Astrocyte (in vitro differentiated cells and primary cell): ENCODE data around the gene PSMD5. TPM values are rescaled to one million over a fixed set of nuclear protein-coding genes. Genes with fewer than 3 reads are reported as not detected.

ENCODE experiments used
- DNase-seq: peaks from one replicate; pipeline ENCODE4 v3.0.0-alpha.2; 2010; ENCODE audit warnings: low read depth
- FAIRE-seq: peaks from 2 replicates; lab custom pipeline; 2011; peaks lifted over from hg19 to GRCh38; lab: Jason Lieb, UNC
- H2AFZ ChIP-seq: 2 replicates; pipeline ENCODE4 v1.6.0; 2012; ENCODE audit warnings: low read depth, low read length, inconsistent platforms
- H3K27ac ChIP-seq: 2 replicates; pipeline ENCODE4 v1.5.1; 2011; ENCODE audit warnings: low read depth, low read length, inconsistent platforms
- H3K27me3 ChIP-seq: 2 replicates; pipeline ENCODE4 v1.6.0; 2011; ENCODE audit warnings: low read length, inconsistent platforms; ENCODE audit not compliant: insufficient read depth
- H3K36me3 ChIP-seq: 2 replicates; pipeline ENCODE4 v1.5.1; 2011; ENCODE audit warnings: low read length, inconsistent platforms; ENCODE audit not compliant: insufficient read depth
- H3K4me1 ChIP-seq: 2 replicates; pipeline ENCODE4 v1.5.1; 2011; ENCODE audit warnings: low read length, inconsistent platforms; ENCODE audit not compliant: insufficient read depth
- H3K4me2 ChIP-seq: 2 replicates; pipeline ENCODE4 v1.6.0; 2012; ENCODE audit warnings: low read length, inconsistent platforms
- H3K4me3 ChIP-seq: 2 replicates; pipeline ENCODE4 v1.5.1; 2011; ENCODE audit warnings: low read depth, mild to moderate bottlenecking, low read length, inconsistent platforms; ENCODE audit not compliant: insufficient read depth
- H3K79me2 ChIP-seq: 2 replicates; pipeline ENCODE4 v1.6.0; 2012; ENCODE audit warnings: mild to moderate bottlenecking, low read length, inconsistent platforms; ENCODE audit not compliant: insufficient read depth
- H3K9ac ChIP-seq: 2 replicates; pipeline ENCODE4 v1.6.0; 2012; ENCODE audit warnings: mild to moderate bottlenecking, low read length, inconsistent platforms
- H3K9me3 ChIP-seq: 2 replicates; pipeline ENCODE4 v1.5.1; 2012; ENCODE audit warnings: low read depth, mild to moderate bottlenecking, low read length, inconsistent platforms; ENCODE audit not compliant: insufficient read depth
- H4K20me1 ChIP-seq: 2 replicates; pipeline ENCODE4 v1.6.0; 2012; ENCODE audit warnings: low read length, inconsistent platforms; ENCODE audit not compliant: insufficient read depth
- H3K27ac Mint-ChIP-seq: one replicate; pipeline ENCODE4 v1.8.0; 2021; ENCODE audit warnings: mild to moderate bottlenecking, mixed read lengths; ENCODE audit not compliant: unreplicated experiment
- H3K27me3 Mint-ChIP-seq: one replicate; pipeline ENCODE4 v1.8.0; 2021; ENCODE audit warnings: low read depth, mixed read lengths; ENCODE audit not compliant: unreplicated experiment
- H3K36me3 Mint-ChIP-seq: one replicate; pipeline ENCODE4 v1.8.0; 2021; ENCODE audit warnings: low read depth, mixed read lengths; ENCODE audit not compliant: unreplicated experiment
- H3K4me1 Mint-ChIP-seq: one replicate; pipeline ENCODE4 v1.8.0; 2021; ENCODE audit warnings: low read depth, mixed read lengths; ENCODE audit not compliant: unreplicated experiment
- H3K4me3 Mint-ChIP-seq: one replicate; pipeline ENCODE4 v1.8.0; 2021; ENCODE audit warnings: mild to moderate bottlenecking, moderate library complexity, mixed read lengths; ENCODE audit not compliant: unreplicated experiment
- H3K9me3 Mint-ChIP-seq: one replicate; pipeline ENCODE4 v1.8.0; 2021; ENCODE audit warnings: mild to moderate bottlenecking, mixed read lengths; ENCODE audit not compliant: unreplicated experiment
- CTCF ChIP-seq: IDR thresholded peaks from 2 replicates; pipeline ENCODE4 v1.5.1; 2011; ENCODE audit warnings: low read depth, mild to moderate bottlenecking, inconsistent platforms, low read length, moderate library complexity; ENCODE audit not compliant: insufficient read depth
- EZH2 ChIP-seq: IDR thresholded peaks from 2 replicates; pipeline ENCODE4 v1.6.1; 2012; ENCODE audit warnings: mild to moderate bottlenecking, low read length, inconsistent platforms; ENCODE audit not compliant: insufficient read depth
- total RNA-seq: library from RNA; stranded (reverse); gene quantifications from 2 replicates; pipeline ENCODE4 v1.2.1, GENCODE V29; 2021

The PSMD5 gene
- total RNA-seq, 1 donor from 2014 or later: 66.2 TPM

GRCh38 chr9:120855827-120856670 is 13.3 kb upstream of the PSMD5 start:
- H3K27me3 Mint-ChIP-seq: no peaks in the 10 kb centered on the region
- H3K27ac Mint-ChIP-seq: no peak overlapping the region
- FAIRE-seq (no peak), DNase-seq (no peak)
- Histone ChIP-seq H3K4me1 (peaks cover 7% of the 10 kb centered on the region), H4K20me1 (no peaks in the 10 kb centered on the region), H3K4me3 (no peak overlapping the region), H3K36me3 (peaks cover 16% of the 10 kb centered on the region), H3K4me2 (no peak overlapping the region), H3K9ac (no peak overlapping the region), H3K27ac (no peak overlapping the region), H2AFZ (no peak overlapping the region), H3K79me2 (no peaks in the 10 kb centered on the region), H3K9me3 (no peaks in the 10 kb centered on the region), H3K27me3 (no peaks in the 10 kb centered on the region)
- H3K4me1 Mint-ChIP-seq: peaks cover 19% of the 10 kb centered on the region
- peaks cover 12% of the 10 kb centered on the region for H3K36me3 Mint-ChIP-seq
- TF ChIP-seq CTCF: no peak
- no peak for TF ChIP-seq EZH2
- no peak overlapping the region for H3K4me3 Mint-ChIP-seq
- H3K9me3 Mint-ChIP-seq: no peaks in the 10 kb centered on the region

DNA sequence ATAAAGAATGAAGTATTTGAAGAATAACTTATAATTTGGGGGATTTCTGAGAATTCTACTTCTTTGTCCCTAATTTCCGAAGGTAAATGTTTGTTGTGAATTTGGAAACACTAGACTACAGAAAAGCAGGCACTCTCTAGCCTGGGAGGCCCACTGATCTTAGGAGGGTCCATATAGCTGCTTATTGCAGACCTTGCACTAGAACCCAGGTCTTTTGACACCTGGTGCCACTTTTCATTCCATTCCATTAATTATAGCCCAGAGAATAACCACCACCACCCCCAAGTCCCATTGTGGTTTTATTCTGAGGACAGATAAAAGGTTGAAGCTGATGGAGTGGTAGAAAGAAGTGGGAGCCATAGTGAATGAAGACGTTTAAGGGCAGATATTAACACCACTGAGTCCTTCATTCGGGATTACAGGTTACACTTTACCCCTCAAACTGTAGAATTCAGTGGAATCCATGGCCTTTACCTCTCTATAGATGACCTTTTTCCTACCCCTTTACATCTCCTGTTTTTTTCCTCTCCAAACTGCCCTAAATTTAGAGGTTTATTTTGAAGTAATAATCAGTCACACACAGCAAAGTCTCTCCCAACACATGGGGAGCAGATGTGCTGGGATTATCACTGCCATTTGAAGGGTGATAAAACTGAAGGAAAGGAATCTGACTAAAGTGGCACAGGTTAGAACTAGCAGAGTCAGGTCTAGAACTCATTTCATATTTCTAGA is 12.0 kb upstream of the PSMD5 start:
- no peak for DNase-seq
- no peak overlapping the region for H2AFZ ChIP-seq
- H3K9me3 ChIP-seq: no peaks in the 10 kb centered on the region
- no peak overlapping the region for H3K27ac ChIP-seq
- no peaks in the 10 kb centered on the region for H4K20me1 ChIP-seq
- Mint-ChIP-seq H3K27ac (no peak overlapping the region), H3K9me3 (no peaks in the 10 kb centered on the region), H3K36me3 (peaks cover 9% of the 10 kb centered on the region), H3K27me3 (no peaks in the 10 kb centered on the region), H3K4me1 (peaks cover 19% of the 10 kb centered on the region), H3K4me3 (no peak overlapping the region)
- H3K36me3 ChIP-seq: peaks cover 8% of the 10 kb centered on the region
- H3K9ac ChIP-seq: no peak overlapping the region
- TF ChIP-seq EZH2 (no peak), CTCF (no peak)
- no peak for FAIRE-seq
- no peaks in the 10 kb centered on the region for H3K79me2 ChIP-seq
- no peak overlapping the region for H3K4me2 ChIP-seq
- peaks cover 7% of the 10 kb centered on the region for H3K4me1 ChIP-seq
- no peaks in the 10 kb centered on the region for H3K27me3 ChIP-seq
- no peak overlapping the region for H3K4me3 ChIP-seq
